Measurements from ENCODE around the gene ACSS2.
"Not testable (repeated sequence)": the region's sequence is repeated elsewhere in the genome, so short reads cannot be mapped to it uniquely, and the experiment has no call there.

Gene ACSS2

DNA sequence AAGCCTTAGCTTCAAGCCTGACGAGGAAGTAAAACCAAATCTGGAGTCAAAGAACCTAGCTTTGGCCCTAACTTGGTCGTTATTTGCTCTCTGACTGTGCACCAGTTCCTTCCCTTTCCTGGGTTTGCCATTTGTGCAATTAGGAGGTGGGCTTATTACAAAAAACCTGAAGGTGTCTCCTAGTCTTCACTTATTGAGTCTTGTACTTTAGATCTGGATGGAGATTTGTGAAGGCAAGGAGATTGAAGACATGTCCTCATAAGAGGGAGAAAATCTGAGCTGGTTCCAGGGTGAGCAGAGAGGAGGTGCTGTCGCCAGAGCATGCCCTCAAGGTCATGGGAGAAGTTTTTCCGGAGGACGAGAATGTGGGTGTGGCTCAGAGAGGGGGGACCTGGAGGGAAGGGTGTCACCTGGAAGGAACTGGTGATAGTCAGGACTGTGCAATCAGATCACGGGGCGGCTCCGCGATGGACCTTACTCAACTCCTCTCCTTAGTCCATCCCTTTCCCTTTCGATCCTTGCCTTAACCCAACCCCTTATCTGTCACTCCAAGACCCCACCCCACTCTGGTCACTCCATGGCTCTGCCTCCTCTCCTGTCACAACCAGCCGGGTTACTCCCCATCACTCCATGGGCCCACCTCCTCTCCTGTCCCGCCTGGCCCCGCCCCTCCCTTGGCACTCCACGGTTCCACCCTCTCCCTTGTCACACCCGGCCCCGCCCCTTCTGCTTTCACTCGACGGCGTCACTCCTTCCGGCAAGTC, 588 bp upstream of the ACSS2 start:
- no peak for DNase-seq (ENCODE audit: low read depth, low spot score)
- TF ChIP-seq, protein P1, sequence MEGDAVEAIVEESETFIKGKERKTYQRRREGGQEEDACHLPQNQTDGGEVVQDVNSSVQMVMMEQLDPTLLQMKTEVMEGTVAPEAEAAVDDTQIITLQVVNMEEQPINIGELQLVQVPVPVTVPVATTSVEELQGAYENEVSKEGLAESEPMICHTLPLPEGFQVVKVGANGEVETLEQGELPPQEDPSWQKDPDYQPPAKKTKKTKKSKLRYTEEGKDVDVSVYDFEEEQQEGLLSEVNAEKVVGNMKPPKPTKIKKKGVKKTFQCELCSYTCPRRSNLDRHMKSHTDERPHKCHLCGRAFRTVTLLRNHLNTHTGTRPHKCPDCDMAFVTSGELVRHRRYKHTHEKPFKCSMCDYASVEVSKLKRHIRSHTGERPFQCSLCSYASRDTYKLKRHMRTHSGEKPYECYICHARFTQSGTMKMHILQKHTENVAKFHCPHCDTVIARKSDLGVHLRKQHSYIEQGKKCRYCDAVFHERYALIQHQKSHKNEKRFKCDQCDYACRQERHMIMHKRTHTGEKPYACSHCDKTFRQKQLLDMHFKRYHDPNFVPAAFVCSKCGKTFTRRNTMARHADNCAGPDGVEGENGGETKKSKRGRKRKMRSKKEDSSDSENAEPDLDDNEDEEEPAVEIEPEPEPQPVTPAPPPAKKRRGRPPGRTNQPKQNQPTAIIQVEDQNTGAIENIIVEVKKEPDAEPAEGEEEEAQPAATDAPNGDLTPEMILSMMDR (IDR thresholded peaks at IDR 0.05; ENCODE audit: insufficient read depth, low read length, missing control alignments), result no peak
- CTCF ChIA-PET, result interaction anchor here (0.7 to 10.5 kb wide), 18 partner anchors 8 to 220 kb away, joined by 3 to 245 read pairs (median 11); partner anchors contain the start of genes GSS, MYH7B and TRPC4AP
- peak overlapping the region; percentile 71 for H3K4me3 ChIP-seq (ENCODE audit: low read depth, low read length)
- POLR2A ChIA-PET, result interaction anchor here (0.6 to 3.0 kb wide), 4 partner anchors 68 to 216 kb away, joined by 3 to 16 read pairs (median 4); partner anchors contain the start of genes GSS, MYH7B and TRPC4AP

DNA sequence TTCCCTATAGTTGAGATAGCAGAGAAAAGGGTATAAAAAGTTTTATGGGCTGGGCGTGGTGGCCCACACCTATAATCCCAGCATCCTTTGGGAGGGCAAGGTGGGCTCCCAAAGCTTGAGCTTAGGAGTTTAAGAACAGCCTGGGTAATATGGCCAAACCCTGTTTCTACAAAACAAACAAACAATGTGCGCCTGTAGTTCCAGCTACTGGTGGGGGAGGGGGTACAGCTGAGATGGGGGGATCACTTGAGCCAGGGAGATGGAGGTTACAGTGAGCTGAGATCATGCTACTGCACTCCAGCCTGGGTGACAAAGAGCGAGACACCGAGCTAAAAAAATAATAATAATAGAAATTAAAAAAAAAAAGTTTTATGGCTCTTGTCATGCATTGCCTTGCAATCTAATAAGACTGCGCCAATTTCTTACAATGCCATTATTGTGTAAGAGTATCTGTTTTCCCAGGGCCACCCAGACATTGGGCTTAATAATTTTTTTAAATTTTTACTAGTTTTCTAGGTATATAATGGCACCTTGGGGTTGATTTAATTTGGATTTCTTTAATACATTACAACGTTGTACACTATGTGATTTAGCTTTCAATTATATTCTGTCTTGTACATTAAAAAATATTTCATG, 3.9 kb downstream of the ACSS2 start:
- ChIA-PET POLR2A (interaction anchor here (0.7 kb wide), 1 partner anchor 64 kb away, joined by 3 read pairs; no protein-coding TSS in a partner anchor), CTCF (interaction anchor here (0.8 to 1.3 kb wide), 3 partner anchors 47 to 75 kb away, joined by 3 to 4 read pairs (median 4); partner anchors contain the start of genes GSS and MYH7B)
- no peak overlapping the region for H3K4me3 ChIP-seq (ENCODE audit: low read depth, low read length)
- TF ChIP-seq, protein P1 (IDR thresholded peaks at IDR 0.05; ENCODE audit: insufficient read depth, low read length, missing control alignments), result no peak
- DNase-seq (ENCODE audit: low read depth, low spot score), result no peak

DNA sequence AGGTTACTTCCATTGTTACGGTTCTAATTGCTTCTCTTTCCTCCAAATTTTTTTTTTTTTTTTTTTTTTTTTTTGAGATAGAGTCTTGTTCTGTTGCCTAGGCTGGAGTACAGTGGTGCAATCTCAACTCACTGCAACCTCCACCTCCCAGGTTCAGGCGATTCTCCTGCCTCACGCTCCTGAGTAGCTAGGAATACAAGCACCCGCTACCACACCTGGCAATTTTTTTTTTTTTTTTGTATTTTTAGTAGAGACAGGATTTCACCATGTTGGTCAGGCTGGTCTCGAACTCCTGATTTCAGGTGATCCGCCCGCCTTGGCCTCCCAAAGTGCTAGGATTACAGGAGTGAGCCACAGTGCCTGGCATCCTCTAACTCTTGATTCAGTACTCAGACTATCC, 4.6 kb downstream of the ACSS2 start:
- not testable (repeated sequence) for DNase-seq (ENCODE audit: low read depth, low spot score); H3K4me3 ChIP-seq (ENCODE audit: low read depth, low read length)
- ChIA-PET POLR2A (interaction anchor here (0.7 kb wide), 1 partner anchor 63 kb away, joined by 3 read pairs; no protein-coding TSS in a partner anchor), CTCF (interaction anchor here (1.0 kb wide), 1 partner anchor 66 kb away, joined by 3 read pairs; no protein-coding TSS in a partner anchor)

DNA sequence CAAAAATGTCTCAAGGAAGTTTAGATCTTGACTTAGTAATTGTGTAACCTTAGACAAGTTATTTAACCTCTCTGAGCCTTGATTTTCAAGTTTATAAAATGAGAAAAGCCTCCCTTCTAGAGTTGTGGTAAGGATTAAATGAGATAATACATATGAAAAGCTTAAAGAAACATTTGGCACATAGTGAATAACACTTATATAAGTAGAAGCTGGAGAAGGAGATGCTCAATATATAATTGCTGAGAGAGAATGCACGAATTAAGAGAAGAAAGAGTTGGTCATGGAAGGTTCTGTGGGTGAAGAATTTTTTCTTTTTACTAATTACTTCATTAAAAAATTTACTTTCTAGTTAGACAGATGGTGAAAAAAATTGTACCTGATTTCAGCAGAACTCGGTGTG, 5.3 kb downstream of the ACSS2 start:
- no peak for DNase-seq (ENCODE audit: low read depth, low spot score)
- CTCF ChIA-PET, result no interaction called here
- TF ChIP-seq, protein P1 (IDR thresholded peaks at IDR 0.05; ENCODE audit: insufficient read depth, low read length, missing control alignments), result no peak
- no peak overlapping the region for H3K4me3 ChIP-seq (ENCODE audit: low read depth, low read length)
- POLR2A ChIA-PET, result no interaction called here

DNA sequence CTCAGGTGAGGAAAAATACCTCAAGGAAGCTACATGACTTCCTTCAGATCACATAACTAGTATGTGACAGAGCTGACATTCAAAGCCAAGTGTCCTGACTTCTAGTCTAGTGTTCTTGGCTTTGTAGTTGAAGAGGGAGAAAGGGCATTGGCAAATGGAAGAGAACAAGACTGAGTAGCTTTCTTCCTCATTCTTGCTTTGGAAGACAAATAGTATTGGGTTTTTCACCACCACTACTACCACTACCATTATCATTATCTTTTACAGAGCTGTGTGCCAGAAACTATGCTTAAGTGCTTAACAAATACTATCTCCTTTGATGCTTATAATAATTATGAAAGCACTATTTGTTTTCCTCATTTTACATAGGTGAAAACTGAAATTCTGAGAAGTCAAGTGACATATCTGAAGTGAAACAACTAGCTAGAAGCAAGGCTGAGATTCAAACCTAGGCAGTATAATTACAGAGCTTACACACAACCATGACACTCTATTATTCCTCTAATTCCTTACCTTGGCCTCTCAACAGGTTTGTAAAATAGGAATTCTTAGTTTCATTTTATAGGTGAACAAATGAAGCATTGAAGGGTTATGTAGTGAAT, 6.8 kb downstream of the ACSS2 start:
- TF ChIP-seq, protein P1 (IDR thresholded peaks at IDR 0.05; ENCODE audit: insufficient read depth, low read length, missing control alignments), result no peak
- ChIA-PET POLR2A (no interaction called here), CTCF (interaction anchor here (1.0 to 1.4 kb wide), 2 partner anchors 10 to 65 kb away, joined by 3 to 6 read pairs; partner anchors contain the start of gene GGT7)
- DNase-seq (ENCODE audit: low read depth, low spot score), result no peak
- H3K4me3 ChIP-seq (ENCODE audit: low read depth, low read length), result no peak overlapping the region

DNA sequence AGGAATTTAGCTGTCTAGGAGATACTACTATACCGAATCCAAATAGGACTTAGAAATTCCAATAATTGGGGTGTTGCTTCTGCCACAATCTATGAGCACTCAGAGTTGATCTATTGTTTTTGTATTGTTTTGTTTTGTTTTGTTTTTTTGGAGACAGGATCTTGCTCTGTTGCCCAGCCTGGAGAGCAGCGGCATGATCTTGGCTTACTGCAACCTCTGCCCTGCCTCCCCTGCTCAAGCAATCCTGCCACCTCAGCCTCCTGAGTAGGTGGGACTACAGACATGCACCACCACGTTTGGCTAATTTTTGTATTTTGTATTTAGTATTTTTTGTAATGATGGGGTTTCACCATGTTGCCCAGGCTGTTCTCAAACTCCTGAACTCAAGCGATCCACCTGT, 7.4 kb downstream of the ACSS2 start:
- H3K4me3 ChIP-seq (ENCODE audit: low read depth, low read length), result no peak overlapping the region
- CTCF ChIA-PET, result interaction anchor here (0.6 to 1.4 kb wide), 3 partner anchors 7 to 64 kb away, joined by 3 to 6 read pairs (median 3); partner anchors contain the start of genes ACSS2 and GGT7
- no peak for DNase-seq (ENCODE audit: low read depth, low spot score)
- TF ChIP-seq, protein P1 (IDR thresholded peaks at IDR 0.05; ENCODE audit: insufficient read depth, low read length, missing control alignments), result no peak
- POLR2A ChIA-PET, result no interaction called here

Data from AG04449 (cell line).